WTC11 (cell line): ENCODE results near the gene GPC1.

Source experiments
- AFF4 ChIP-seq: sonication (generic); formaldehyde crosslinking; IDR thresholded peaks from 2 replicates; pipeline ENCODE4 v1.8.1; 2023; ENCODE audit warnings: mild to moderate bottlenecking, missing genetic modification reagents, borderline replicate concordance
- ATF1 ChIP-seq: sonication (generic); formaldehyde crosslinking; IDR thresholded peaks from 2 replicates; pipeline ENCODE4 v1.8.1; 2023; ENCODE audit warnings: mild to moderate bottlenecking, moderate library complexity, missing genetic modification reagents
- ELF4 ChIP-seq: sonication (generic); formaldehyde crosslinking; IDR thresholded peaks from 2 replicates; pipeline ENCODE4 v1.8.1; 2022; ENCODE audit warnings: low read depth, mild to moderate bottlenecking, moderate library complexity, missing genetic modification reagents
- FOXK1 ChIP-seq: sonication (generic); formaldehyde crosslinking; IDR thresholded peaks from 2 replicates; pipeline ENCODE4 v1.8.0; 2022; ENCODE audit warnings: mild to moderate bottlenecking, moderate library complexity, missing genetic modification reagents
- PRDM15 ChIP-seq: sonication (generic); formaldehyde crosslinking; IDR thresholded peaks from 2 replicates; pipeline ENCODE4 v1.8.0; 2022; ENCODE audit warnings: missing genetic modification reagents
- SP1 ChIP-seq: sonication (generic); formaldehyde crosslinking; conservative IDR thresholded peaks from 2 replicates; pipeline ENCODE4 v1.8.1; 2022; ENCODE audit warnings: missing genetic modification reagents
- TEAD1 ChIP-seq: sonication (generic); formaldehyde crosslinking; IDR thresholded peaks from 2 replicates; pipeline ENCODE4 v1.8.0; 2022; ENCODE audit warnings: mild to moderate bottlenecking, missing genetic modification reagents
- ZNF416 ChIP-seq: fragments of 250-450 bp; sonication (Bioruptor Pico); IDR thresholded peaks from 2 replicates; pipeline ENCODE4 v1.9.0; 2021; ENCODE audit warnings: mild to moderate bottlenecking, inconsistent platforms
- TF ChIP-seq, protein P1 (sequence below): fragments of 200-600 bp; IDR thresholded peaks from 2 replicates; pipeline ENCODE4 v1.8.0; 2022; ENCODE audit warnings: antibody characterized with exemption
- TF ChIP-seq, protein P2 (sequence below): sonication (generic); formaldehyde crosslinking; IDR thresholded peaks from 2 replicates; pipeline ENCODE4 v1.8.0; 2022; ENCODE audit warnings: mild to moderate bottlenecking, missing genetic modification reagents
- TF ChIP-seq, protein P3 (sequence below): sonication (generic); formaldehyde crosslinking; conservative IDR thresholded peaks from 2 replicates; pipeline ENCODE4 v1.8.1; 2022; ENCODE audit warnings: mild to moderate bottlenecking, missing genetic modification reagents
- TF ChIP-seq, protein P4 (sequence below): sonication (generic); formaldehyde crosslinking; IDR thresholded peaks from 2 replicates; pipeline ENCODE4 v1.8.0; 2023; ENCODE audit warnings: missing genetic modification reagents, mild to moderate bottlenecking, borderline replicate concordance
- TF ChIP-seq, protein P5 (sequence below): sonication (generic); formaldehyde crosslinking; IDR thresholded peaks from 2 replicates; pipeline ENCODE4 v1.8.0; 2022; ENCODE audit warnings: mild to moderate bottlenecking, missing genetic modification reagents

DNA sequence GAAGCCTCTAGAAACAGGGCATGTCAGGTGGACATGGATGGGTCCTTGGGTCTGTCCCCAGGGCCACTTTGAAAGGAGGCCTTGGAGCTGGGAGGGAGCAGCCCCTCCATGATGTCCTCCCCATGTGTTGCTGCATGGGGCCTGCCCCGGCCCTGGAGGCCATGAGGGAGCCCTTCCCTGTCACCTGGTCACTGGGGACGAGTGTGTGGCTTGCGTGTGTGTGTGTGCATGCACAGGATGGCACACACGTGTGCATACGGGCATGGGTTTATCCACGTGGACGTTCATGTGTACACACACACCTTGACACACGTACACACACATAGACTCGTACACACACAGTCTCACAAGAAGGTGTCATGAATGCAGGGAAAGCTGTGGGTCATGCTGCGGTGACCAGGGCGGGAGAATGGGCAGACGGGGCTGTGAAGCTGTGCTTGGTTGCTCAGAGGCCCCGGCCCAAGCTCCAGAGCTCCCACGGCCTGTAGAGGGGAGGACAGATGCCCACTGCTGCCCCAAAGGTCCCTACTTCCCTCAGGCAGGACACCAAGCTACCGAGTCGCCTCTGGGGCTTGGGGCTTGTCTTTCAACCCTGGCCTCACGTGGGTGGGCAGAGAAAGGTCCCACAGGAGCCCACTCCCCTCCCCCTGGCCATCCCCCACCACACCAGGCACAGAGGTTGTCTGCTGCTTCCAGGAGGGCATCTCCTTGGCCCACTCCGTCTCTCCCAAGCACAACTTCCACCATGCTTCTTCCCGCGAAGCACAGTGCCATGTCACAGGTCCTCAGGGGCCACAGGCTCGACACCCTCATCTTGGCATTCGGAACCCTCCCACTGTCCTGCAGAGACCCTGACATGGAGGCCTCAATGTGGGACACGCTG is 42.3 kb upstream of the GPC1 start:
- TF ChIP-seq AFF4 (CRISPR knock-in tag) (no peak), FOXK1 (CRISPR knock-in tag) (no peak), PRDM15 (CRISPR knock-in tag) (no peak), ATF1 (no peak), ZNF416 (CRISPR knock-in tag) (no peak), SP1 (no peak), ELF4 (no peak), TEAD1 (CRISPR knock-in tag) (no peak)
- TF ChIP-seq, protein P1, sequence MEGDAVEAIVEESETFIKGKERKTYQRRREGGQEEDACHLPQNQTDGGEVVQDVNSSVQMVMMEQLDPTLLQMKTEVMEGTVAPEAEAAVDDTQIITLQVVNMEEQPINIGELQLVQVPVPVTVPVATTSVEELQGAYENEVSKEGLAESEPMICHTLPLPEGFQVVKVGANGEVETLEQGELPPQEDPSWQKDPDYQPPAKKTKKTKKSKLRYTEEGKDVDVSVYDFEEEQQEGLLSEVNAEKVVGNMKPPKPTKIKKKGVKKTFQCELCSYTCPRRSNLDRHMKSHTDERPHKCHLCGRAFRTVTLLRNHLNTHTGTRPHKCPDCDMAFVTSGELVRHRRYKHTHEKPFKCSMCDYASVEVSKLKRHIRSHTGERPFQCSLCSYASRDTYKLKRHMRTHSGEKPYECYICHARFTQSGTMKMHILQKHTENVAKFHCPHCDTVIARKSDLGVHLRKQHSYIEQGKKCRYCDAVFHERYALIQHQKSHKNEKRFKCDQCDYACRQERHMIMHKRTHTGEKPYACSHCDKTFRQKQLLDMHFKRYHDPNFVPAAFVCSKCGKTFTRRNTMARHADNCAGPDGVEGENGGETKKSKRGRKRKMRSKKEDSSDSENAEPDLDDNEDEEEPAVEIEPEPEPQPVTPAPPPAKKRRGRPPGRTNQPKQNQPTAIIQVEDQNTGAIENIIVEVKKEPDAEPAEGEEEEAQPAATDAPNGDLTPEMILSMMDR: no peak
- TF ChIP-seq, protein P2, sequence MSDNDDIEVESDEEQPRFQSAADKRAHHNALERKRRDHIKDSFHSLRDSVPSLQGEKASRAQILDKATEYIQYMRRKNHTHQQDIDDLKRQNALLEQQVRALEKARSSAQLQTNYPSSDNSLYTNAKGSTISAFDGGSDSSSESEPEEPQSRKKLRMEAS (CRISPR knock-in tag): no peak
- TF ChIP-seq, protein P3, sequence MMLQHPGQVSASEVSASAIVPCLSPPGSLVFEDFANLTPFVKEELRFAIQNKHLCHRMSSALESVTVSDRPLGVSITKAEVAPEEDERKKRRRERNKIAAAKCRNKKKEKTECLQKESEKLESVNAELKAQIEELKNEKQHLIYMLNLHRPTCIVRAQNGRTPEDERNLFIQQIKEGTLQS (CRISPR knock-in tag): no peak
- TF ChIP-seq, protein P4, sequence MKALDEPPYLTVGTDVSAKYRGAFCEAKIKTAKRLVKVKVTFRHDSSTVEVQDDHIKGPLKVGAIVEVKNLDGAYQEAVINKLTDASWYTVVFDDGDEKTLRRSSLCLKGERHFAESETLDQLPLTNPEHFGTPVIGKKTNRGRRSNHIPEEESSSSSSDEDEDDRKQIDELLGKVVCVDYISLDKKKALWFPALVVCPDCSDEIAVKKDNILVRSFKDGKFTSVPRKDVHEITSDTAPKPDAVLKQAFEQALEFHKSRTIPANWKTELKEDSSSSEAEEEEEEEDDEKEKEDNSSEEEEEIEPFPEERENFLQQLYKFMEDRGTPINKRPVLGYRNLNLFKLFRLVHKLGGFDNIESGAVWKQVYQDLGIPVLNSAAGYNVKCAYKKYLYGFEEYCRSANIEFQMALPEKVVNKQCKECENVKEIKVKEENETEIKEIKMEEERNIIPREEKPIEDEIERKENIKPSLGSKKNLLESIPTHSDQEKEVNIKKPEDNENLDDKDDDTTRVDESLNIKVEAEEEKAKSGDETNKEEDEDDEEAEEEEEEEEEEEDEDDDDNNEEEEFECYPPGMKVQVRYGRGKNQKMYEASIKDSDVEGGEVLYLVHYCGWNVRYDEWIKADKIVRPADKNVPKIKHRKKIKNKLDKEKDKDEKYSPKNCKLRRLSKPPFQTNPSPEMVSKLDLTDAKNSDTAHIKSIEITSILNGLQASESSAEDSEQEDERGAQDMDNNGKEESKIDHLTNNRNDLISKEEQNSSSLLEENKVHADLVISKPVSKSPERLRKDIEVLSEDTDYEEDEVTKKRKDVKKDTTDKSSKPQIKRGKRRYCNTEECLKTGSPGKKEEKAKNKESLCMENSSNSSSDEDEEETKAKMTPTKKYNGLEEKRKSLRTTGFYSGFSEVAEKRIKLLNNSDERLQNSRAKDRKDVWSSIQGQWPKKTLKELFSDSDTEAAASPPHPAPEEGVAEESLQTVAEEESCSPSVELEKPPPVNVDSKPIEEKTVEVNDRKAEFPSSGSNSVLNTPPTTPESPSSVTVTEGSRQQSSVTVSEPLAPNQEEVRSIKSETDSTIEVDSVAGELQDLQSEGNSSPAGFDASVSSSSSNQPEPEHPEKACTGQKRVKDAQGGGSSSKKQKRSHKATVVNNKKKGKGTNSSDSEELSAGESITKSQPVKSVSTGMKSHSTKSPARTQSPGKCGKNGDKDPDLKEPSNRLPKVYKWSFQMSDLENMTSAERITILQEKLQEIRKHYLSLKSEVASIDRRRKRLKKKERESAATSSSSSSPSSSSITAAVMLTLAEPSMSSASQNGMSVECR (CRISPR knock-in tag): no peak
- TF ChIP-seq, protein P5, sequence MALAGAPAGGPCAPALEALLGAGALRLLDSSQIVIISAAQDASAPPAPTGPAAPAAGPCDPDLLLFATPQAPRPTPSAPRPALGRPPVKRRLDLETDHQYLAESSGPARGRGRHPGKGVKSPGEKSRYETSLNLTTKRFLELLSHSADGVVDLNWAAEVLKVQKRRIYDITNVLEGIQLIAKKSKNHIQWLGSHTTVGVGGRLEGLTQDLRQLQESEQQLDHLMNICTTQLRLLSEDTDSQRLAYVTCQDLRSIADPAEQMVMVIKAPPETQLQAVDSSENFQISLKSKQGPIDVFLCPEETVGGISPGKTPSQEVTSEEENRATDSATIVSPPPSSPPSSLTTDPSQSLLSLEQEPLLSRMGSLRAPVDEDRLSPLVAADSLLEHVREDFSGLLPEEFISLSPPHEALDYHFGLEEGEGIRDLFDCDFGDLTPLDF (CRISPR knock-in tag): no peak
